Neutrophil (primary cell): Measurements from ENCODE around the gene RHBG.

Experiments used
- H3K27ac ChIP-seq: fragments of 200-600 bp; sonication (generic); 2 replicates; pipeline ENCODE4 v1.5.1; 2016; ENCODE audit warnings: mild to moderate bottlenecking, moderate library complexity
- H3K27me3 ChIP-seq: fragments of 200-600 bp; sonication (generic); 2 replicates; pipeline ENCODE4 v1.6.0; 2016; ENCODE audit warnings: mild to moderate bottlenecking
- H3K36me3 ChIP-seq: fragments of 200-600 bp; sonication (generic); 2 replicates; pipeline ENCODE4 v1.5.1; 2017
- H3K4me1 ChIP-seq, 2 experiments: fragments of 200-600 bp in 1 of 2; sonication (generic) in 1 of 2; 1 replicate in 1 of 2; 2 replicates in 1 of 2; pipeline versions ENCODE4 v1.5.1 to v1.6.1; 2013 to 2016; ENCODE audit warnings: low read depth in 1 of 2, low read length in 1 of 2, mild to moderate bottlenecking in 1 of 2, moderate library complexity in 1 of 2; ENCODE audit not compliant: control insufficient read depth in 1 of 2, insufficient read depth in 1 of 2
- H3K4me3 ChIP-seq, 2 experiments: fragments of 200-600 bp in 1 of 2; sonication (generic) in 1 of 2; 1 replicate in 1 of 2; 2 replicates in 1 of 2; pipeline ENCODE4 v1.5.1; 2013 to 2016; ENCODE audit warnings: low read depth in 1 of 2, low read length in 1 of 2, mild to moderate bottlenecking in 1 of 2, moderate library complexity in 1 of 2
- H3K9me3 ChIP-seq: fragments of 200-600 bp; sonication (generic); 2 replicates; pipeline ENCODE4 v1.5.1; 2016
- CTCF ChIP-seq: fragments of 200-600 bp; sonication (generic); IDR thresholded peaks from 2 replicates; pipeline ENCODE4 v1.5.1; 2016; ENCODE audit warnings: antibody characterized with exemption

Gene RHBG

GRCh38 chr1:156401041-156401574 is 32.1 kb downstream of the RHBG start:
- Histone ChIP-seq H3K4me3 (no peak overlapping the region), H3K9me3 (no peaks in the 10 kb centered on the region), H3K4me1 (no peaks in the 10 kb centered on the region), H3K27ac (no peak overlapping the region), H3K36me3 (no peaks in the 10 kb centered on the region), H3K27me3 (peaks cover 72% of the 10 kb centered on the region)
- no peak for TF ChIP-seq CTCF

GRCh38 chr1:156401681-156402081 is 32.7 kb downstream of the RHBG start:
- no peak overlapping the region for H3K27ac ChIP-seq
- no peaks in the 10 kb centered on the region for H3K9me3 ChIP-seq
- peaks cover 74% of the 10 kb centered on the region for H3K27me3 ChIP-seq
- no peaks in the 10 kb centered on the region for H3K4me1 ChIP-seq
- H3K36me3 ChIP-seq = no peaks in the 10 kb centered on the region
- H3K4me3 ChIP-seq = no peak overlapping the region
- TF ChIP-seq CTCF = no peak

- H3K27ac ChIP-seq = no peak overlapping the region
- no peak for TF ChIP-seq CTCF
- H3K4me3 ChIP-seq = no peak overlapping the region
- H3K36me3 ChIP-seq = no peaks in the 10 kb centered on the region
- no peaks in the 10 kb centered on the region for H3K4me1 ChIP-seq
- peaks cover 82% of the 10 kb centered on the region for H3K27me3 ChIP-seq
- H3K9me3 ChIP-seq = no peaks in the 10 kb centered on the region
Measured at GRCh38 chr1:156402331-156403020, 33.5 kb downstream of the RHBG start.

- Histone ChIP-seq H3K27me3 (peaks cover 100% of the 10 kb centered on the region), H3K4me1 (no peaks in the 10 kb centered on the region), H3K4me3 (no peak overlapping the region), H3K36me3 (no peaks in the 10 kb centered on the region), H3K9me3 (no peaks in the 10 kb centered on the region), H3K27ac (no peak overlapping the region)
- no peak for TF ChIP-seq CTCF
Measured at GRCh38 chr1:156405670-156406069, 36.7 kb downstream of the RHBG start.

- Histone ChIP-seq H3K4me3 (no peak overlapping the region), H3K9me3 (no peaks in the 10 kb centered on the region), H3K36me3 (no peaks in the 10 kb centered on the region), H3K27ac (no peak overlapping the region), H3K27me3 (peaks cover 100% of the 10 kb centered on the region), H3K4me1 (no peaks in the 10 kb centered on the region)
- TF ChIP-seq CTCF = no peak
Measured at GRCh38 chr1:156406251-156406650, 37.2 kb downstream of the RHBG start.
